Measurements from ENCODE around the gene TGFB2. TPM values are rescaled to one million over a fixed set of nuclear protein-coding genes. Genes with fewer than 3 reads are reported as not detected.

Gene TGFB2
- total RNA-seq, 4 donors from 2014 or later: 5.3 to 12.6 (median 6.1) TPM

DNA sequence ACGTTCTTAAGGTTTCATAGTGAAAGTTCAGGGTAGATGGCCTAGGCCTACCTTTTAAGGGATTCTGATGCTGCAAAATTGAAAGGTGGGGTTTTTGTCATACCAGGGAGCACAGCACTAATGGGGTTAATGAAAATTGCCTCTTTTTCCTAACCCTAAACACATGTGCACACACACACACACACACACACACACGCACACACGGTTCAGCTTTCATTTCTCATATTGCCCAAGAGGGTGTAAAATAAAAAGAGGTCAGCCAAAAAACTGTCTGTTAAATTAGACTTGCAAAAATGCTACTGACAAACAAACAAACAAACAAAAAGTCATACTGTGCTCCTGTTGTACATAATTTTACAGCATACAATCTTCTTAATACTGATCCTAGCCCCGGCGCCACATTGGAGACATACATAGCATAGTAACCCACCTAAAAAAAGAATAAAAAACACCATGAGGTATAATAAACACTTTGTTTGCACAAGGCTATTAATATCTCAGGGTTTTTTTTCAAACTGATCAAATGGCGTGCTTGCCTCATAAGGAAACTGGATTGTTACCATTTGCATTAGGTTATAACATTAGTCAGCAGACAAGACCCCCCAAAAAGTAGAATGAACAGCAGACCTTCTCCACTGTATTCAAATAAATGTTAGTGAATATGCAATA is 69.1 kb downstream of the TGFB2 start:
- Histone ChIP-seq H3K9me3 (peaks cover 0 to 11% (median 0%) of the 10 kb centered on the region in 4 donors), H3K27ac (replicated peaks in 1 of 4) (no peak overlapping the region), H3K4me3 (no peak overlapping the region), H3K36me3 (peaks cover 0 to 2% (median 0%) of the 10 kb centered on the region in 4 donors), H3K4me1 (no peaks in the 10 kb centered on the region), H3K27me3 (no peaks in the 10 kb centered on the region)
- TF ChIP-seq POLR2A (IDR thresholded peaks at IDR 0.05; ENCODE audit: low read depth) (no peak), EP300 (IDR thresholded peaks at IDR 0.05) (no peak), POLR2AphosphoS5 (IDR thresholded peaks at IDR 0.05) (no peak)
- TF ChIP-seq, protein P1, sequence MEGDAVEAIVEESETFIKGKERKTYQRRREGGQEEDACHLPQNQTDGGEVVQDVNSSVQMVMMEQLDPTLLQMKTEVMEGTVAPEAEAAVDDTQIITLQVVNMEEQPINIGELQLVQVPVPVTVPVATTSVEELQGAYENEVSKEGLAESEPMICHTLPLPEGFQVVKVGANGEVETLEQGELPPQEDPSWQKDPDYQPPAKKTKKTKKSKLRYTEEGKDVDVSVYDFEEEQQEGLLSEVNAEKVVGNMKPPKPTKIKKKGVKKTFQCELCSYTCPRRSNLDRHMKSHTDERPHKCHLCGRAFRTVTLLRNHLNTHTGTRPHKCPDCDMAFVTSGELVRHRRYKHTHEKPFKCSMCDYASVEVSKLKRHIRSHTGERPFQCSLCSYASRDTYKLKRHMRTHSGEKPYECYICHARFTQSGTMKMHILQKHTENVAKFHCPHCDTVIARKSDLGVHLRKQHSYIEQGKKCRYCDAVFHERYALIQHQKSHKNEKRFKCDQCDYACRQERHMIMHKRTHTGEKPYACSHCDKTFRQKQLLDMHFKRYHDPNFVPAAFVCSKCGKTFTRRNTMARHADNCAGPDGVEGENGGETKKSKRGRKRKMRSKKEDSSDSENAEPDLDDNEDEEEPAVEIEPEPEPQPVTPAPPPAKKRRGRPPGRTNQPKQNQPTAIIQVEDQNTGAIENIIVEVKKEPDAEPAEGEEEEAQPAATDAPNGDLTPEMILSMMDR (IDR thresholded peaks at IDR 0.05): no peak
- intact Hi-C loops (cut with DNase I): no loop called here
- DNase-seq (ENCODE audit: extremely low spot score): no peak
- 93% methylated on average over 6 of the region's 6 CpGs for WGBS

DNA sequence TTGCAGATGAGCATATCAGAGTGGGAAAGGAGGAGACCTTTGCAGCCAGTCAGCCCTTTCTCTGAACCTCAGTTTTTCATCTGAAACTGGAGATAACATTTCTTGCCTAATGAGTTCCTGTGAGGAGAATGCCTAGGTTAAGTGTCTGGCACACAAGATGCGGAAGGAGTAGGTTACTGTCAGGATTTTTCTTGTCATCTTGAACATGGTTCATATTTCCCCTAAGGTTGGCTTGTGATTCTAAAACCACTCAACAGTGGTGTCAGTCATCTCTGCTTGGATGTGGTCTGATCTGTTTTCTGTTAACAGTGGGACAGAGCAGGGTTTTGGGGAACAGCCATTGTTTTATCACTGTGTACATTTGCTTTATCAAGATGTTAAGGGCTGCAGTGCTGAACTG is 70.6 kb downstream of the TGFB2 start:
- no peaks in the 10 kb centered on the region for H3K27me3 ChIP-seq
- 95% methylated on average over 1 of the region's 1 CpG for WGBS
- TF ChIP-seq EP300 (IDR thresholded peaks at IDR 0.05): no peak
- TF ChIP-seq POLR2A (IDR thresholded peaks at IDR 0.05; ENCODE audit: low read depth): no peak
- no peak for TF ChIP-seq POLR2AphosphoS5 (IDR thresholded peaks at IDR 0.05)
- TF ChIP-seq, protein P1 (IDR thresholded peaks at IDR 0.05): no peak
- DNase-seq (ENCODE audit: extremely low spot score): no peak
- no peak overlapping the region for H3K27ac ChIP-seq (replicated peaks in 1 of 4)
- intact Hi-C loops (cut with DNase I): no loop called here
- no peaks in the 10 kb centered on the region for H3K4me1 ChIP-seq
- H3K4me3 ChIP-seq: no peak overlapping the region
- H3K9me3 ChIP-seq: peaks cover 0 to 11% (median 0%) of the 10 kb centered on the region in 4 donors
- peaks cover 0 to 2% (median 0%) of the 10 kb centered on the region in 4 donors for H3K36me3 ChIP-seq

DNA sequence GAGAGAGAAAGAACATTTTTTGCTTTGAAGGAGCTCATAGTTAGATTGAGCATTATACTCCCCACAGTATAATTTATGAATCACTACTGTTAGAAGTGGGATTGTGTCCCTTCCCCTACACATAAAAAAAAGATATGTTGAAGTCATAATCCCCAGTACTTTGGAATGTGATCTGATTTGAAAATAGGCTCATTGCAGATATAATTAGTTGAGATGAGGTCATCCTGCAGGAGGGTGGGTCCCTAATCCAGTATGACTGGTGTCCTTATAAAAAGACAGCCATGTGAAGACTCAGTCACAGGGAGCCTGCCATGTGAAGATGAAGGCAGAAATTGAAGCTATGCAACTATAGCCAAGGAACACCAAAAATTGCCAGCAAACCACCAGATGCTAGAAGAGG is 76.4 kb downstream of the TGFB2 start:
- Histone ChIP-seq H3K36me3 (peaks cover 0 to 2% (median 0%) of the 10 kb centered on the region in 4 donors), H3K4me1 (peaks cover 0 to 8% (median 0%) of the 10 kb centered on the region in 4 donors), H3K9me3 (peaks cover 0 to 10% (median 0%) of the 10 kb centered on the region in 4 donors), H3K27ac (replicated peaks in 1 of 4) (no peak overlapping the region), H3K27me3 (no peaks in the 10 kb centered on the region), H3K4me3 (no peak overlapping the region)
- TF ChIP-seq EP300 (IDR thresholded peaks at IDR 0.05): no peak
- TF ChIP-seq POLR2AphosphoS5 (IDR thresholded peaks at IDR 0.05): no peak
- TF ChIP-seq, protein P1 (IDR thresholded peaks at IDR 0.05): no peak
- no peak for TF ChIP-seq POLR2A (IDR thresholded peaks at IDR 0.05; ENCODE audit: low read depth)
- intact Hi-C loops (cut with DNase I): no loop called here
- DNase-seq (ENCODE audit: extremely low spot score): no peak

DNA sequence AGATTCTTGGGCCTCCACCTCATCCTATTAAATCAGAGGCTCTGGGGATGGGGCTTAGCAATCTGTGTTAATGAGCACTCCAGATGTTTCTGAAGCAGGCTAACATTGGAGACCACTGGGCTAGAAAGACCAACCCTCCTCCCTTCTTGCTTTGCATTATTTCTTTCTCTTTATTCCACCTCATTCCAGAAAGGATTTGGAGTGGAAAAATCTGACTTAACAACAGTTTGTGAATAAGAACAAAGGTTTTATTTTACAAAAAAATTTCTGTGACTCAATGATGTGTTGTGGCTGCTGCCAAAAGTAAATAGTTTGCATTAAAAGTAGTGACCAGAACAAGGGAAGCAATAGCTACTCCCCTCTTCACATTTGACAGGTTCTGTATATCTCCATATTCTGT is 79.4 kb downstream of the TGFB2 start:
- Histone ChIP-seq H3K4me3 (no peak overlapping the region), H3K4me1 (peaks cover 0 to 9% (median 3%) of the 10 kb centered on the region in 4 donors), H3K27ac (replicated peaks in 1 of 4) (no peak overlapping the region), H3K9me3 (no peaks in the 10 kb centered on the region), H3K36me3 (no peaks in the 10 kb centered on the region), H3K27me3 (no peaks in the 10 kb centered on the region)
- intact Hi-C loops (cut with DNase I): no loop called here
- TF ChIP-seq POLR2A (IDR thresholded peaks at IDR 0.05; ENCODE audit: low read depth) (no peak), EP300 (IDR thresholded peaks at IDR 0.05) (no peak), POLR2AphosphoS5 (IDR thresholded peaks at IDR 0.05) (no peak)
- TF ChIP-seq, protein P1 (IDR thresholded peaks at IDR 0.05): no peak
- no peak for DNase-seq (ENCODE audit: extremely low spot score)
